Activated B cell treated with CpG ODN at 0.5 μM for 24 hours (primary cell): ENCODE results near the gene NUP54. TPM values are rescaled to one million over a fixed set of nuclear protein-coding genes. Genes with fewer than 3 reads are reported as not detected.

Source experiments
- ATAC-seq: fragments of 200-7000 bp; cut with Tn5 transposase; one replicate; pipeline ENCODE4 v1.10.0; 2021; ENCODE audit warnings: low read depth, mild to moderate bottlenecking, moderate library complexity
- CTCF ChIA-PET: fragments of 350-600 bp; sonication (Branson Sonifier 250); formaldehyde crosslinking; loops from one replicate; lab custom pipeline; 2021; ENCODE audit warnings: antibody characterized with exemption; lab: Charles Lee
- POLR2A ChIA-PET: fragments of 350-600 bp; sonication (Branson Sonifier 250); formaldehyde crosslinking; loops from one replicate; lab custom pipeline; 2021; ENCODE audit warnings: antibody characterized with exemption; lab: Charles Lee
- DNase-seq: peaks from one replicate; pipeline ENCODE4 v3.0.0; 2022
- H3K27ac Mint-ChIP-seq: one replicate; pipeline ENCODE4 v1.8.0; 2020; ENCODE audit warnings: mixed read lengths
- H3K27me3 Mint-ChIP-seq: one replicate; pipeline ENCODE4 v1.8.0; 2021; ENCODE audit warnings: mixed read lengths
- H3K36me3 Mint-ChIP-seq: one replicate; pipeline ENCODE4 v1.8.0; 2021; ENCODE audit warnings: low read depth, mixed read lengths
- H3K4me1 Mint-ChIP-seq: one replicate; pipeline ENCODE4 v1.8.0; 2021; ENCODE audit warnings: mixed read lengths
- H3K4me3 Mint-ChIP-seq: one replicate; pipeline ENCODE4 v1.8.0; 2020; ENCODE audit warnings: mild to moderate bottlenecking, mixed read lengths
- H3K9me3 Mint-ChIP-seq: one replicate; pipeline ENCODE4 v1.8.0; 2020; ENCODE audit warnings: mixed read lengths
- CTCF ChIP-seq: fragments of 200-600 bp; IDR thresholded peaks from one replicate; pipeline ENCODE4 v1.8.0; 2022; ENCODE audit warnings: antibody characterized with exemption, mild to moderate bottlenecking
- intact Hi-C: fragments of 100-400 bp; cut with micrococcal nuclease; formaldehyde crosslinking; loops from one replicate; pipeline ENCODE4 v1.15.1; 2024
- total RNA-seq: library from RNA; stranded (reverse); gene quantifications from 2 replicates; pipeline ENCODE4 v1.2.3, GENCODE V29; 2022

The NUP54 gene
- total RNA-seq, 1 donor from 2014 or later = 58.9 TPM

GRCh38 chr4:76067652-76068286 lies 80.4 kb downstream of the NUP54 start:
- Mint-ChIP-seq H3K9me3 (no peaks in the 10 kb centered on the region), H3K27ac (no peak overlapping the region), H3K4me3 (no peak overlapping the region), H3K27me3 (no peaks in the 10 kb centered on the region), H3K36me3 (no peaks in the 10 kb centered on the region), H3K4me1 (peaks cover 3% of the 10 kb centered on the region)
- ChIA-PET CTCF (interaction anchor here (0.9 to 6.6 kb wide), 8 partner anchors 13 to 172 kb away, joined by 3 to 117 read pairs (median 5); partner anchors contain the start of gene SDAD1), POLR2A (no interaction called here)
- intact Hi-C loops = loop anchor here (1.0 to 5.0 kb wide), 4 partner anchors 72 to 172 kb away; partner anchors contain the start of gene NUP54
- ATAC-seq (peak; percentile 87), DNase-seq (peak; percentile 25)
- no peak for TF ChIP-seq CTCF

- DNase-seq = no peak
- H3K9me3 Mint-ChIP-seq = no peaks in the 10 kb centered on the region
- CTCF ChIA-PET = interaction anchor here (1.1 to 6.6 kb wide), 6 partner anchors 71 to 171 kb away, joined by 3 to 117 read pairs (median 6); no protein-coding TSS in a partner anchor
- no peak overlapping the region for H3K4me3 Mint-ChIP-seq
- H3K36me3 Mint-ChIP-seq = no peaks in the 10 kb centered on the region
- intact Hi-C loops = loop anchor here (5.0 kb wide), 1 partner anchor 81 kb away; the partner anchor contains the start of gene NUP54
- ATAC-seq = no peak
- no peak overlapping the region for H3K27ac Mint-ChIP-seq
- POLR2A ChIA-PET = interaction anchor here (1.0 kb wide), 1 partner anchor 82 kb away, joined by 3 read pairs; the partner anchor contains the start of gene NUP54
- H3K27me3 Mint-ChIP-seq = no peaks in the 10 kb centered on the region
- H3K4me1 Mint-ChIP-seq = peaks cover 10% of the 10 kb centered on the region
- no peak for TF ChIP-seq CTCF
Observed at GRCh38 chr4:76066546-76066945, 81.7 kb downstream of the NUP54 start.

Other genes with a start within 250 kb of the NUP54 start
- 0.17 and 0.35 TPM in 2 replicates for gene PPEF2, start 245.9 kb downstream of the NUP54 start, total RNA-seq
- gene NAAA, start 207.4 kb downstream of the NUP54 start, total RNA-seq = 27.7 and 31.1 TPM in 2 replicates
- 63.8 and 67.0 TPM in 2 replicates for gene SDAD1, start 157.5 kb downstream of the NUP54 start, total RNA-seq
- not detected in 2 replicates for gene CXCL9, start 140.9 kb downstream of the NUP54 start, total RNA-seq
- gene CXCL10, start 124.9 kb downstream of the NUP54 start, total RNA-seq = 0.17 TPM in 1 of 2 replicates, not detected in the other
- gene CXCL11, start 112.3 kb downstream of the NUP54 start, total RNA-seq = not detected in 2 replicates
- not detected in 2 replicates for gene ART3, start 73.7 kb downstream of the NUP54 start, total RNA-seq
- gene SCARB2, start 65.4 kb upstream of the NUP54 start, total RNA-seq = 17.2 and 21.8 TPM in 2 replicates
- 0.39 TPM in 1 of 2 replicates, not detected in the other for gene FAM47E, start 103.3 kb upstream of the NUP54 start, total RNA-seq
- gene STBD1, start 158.3 kb upstream of the NUP54 start, total RNA-seq = 0.09 TPM in 1 of 2 replicates, not detected in the other